Dermis blood vessel endothelial cell (primary cell): ENCODE results near the gene GLIPR1. TPM values are rescaled to one million over a fixed set of nuclear protein-coding genes. Genes with fewer than 3 reads are reported as not detected.
A peak's percentile ranks its signal among the peaks of the same experiment; 100 is the strongest.
"Not testable (repeated sequence)": the region's sequence is repeated elsewhere in the genome, so short reads cannot be mapped to it uniquely, and the experiment has no call there.

ENCODE experiments used
- DNase-seq: peaks from one replicate; pipeline ENCODE4 v3.0.0; 2010
- total RNA-seq: library from RNA; depleted of rRNA; stranded (reverse); fragments of >200 nt; gene quantifications from 2 replicates; pipeline ENCODE4 v1.2.3, GENCODE V29; 2014

GLIPR1 gene
- total RNA-seq, 1 donor from 2014 or later: 2.0 TPM

GRCh38 chr12:75476071-75476470 is 4.5 kb upstream of the GLIPR1 start:
- no peak for DNase-seq

GRCh38 chr12:75477137-75477536 is 3.4 kb upstream of the GLIPR1 start:
- DNase-seq: no peak

- no peak for DNase-seq
Observed at GRCh38 chr12:75478116-75478794, 2.3 kb upstream of the GLIPR1 start.

- peak; percentile 39 for DNase-seq
Observed at GRCh38 chr12:75479963-75480461, 543 bp upstream of the GLIPR1 start.

- DNase-seq: no peak
Observed at GRCh38 chr12:75481013-75481705, 604 bp downstream of the GLIPR1 start.

GRCh38 chr12:75481774-75482173 is 1.2 kb downstream of the GLIPR1 start:
- DNase-seq: no peak

- DNase-seq: peak; percentile 26
Observed at GRCh38 chr12:75482646-75483045, 2.1 kb downstream of the GLIPR1 start.

GRCh38 chr12:75483431-75483830 is 2.9 kb downstream of the GLIPR1 start:
- DNase-seq: no peak

GRCh38 chr12:75484450-75484849 is 3.9 kb downstream of the GLIPR1 start:
- DNase-seq: not testable (repeated sequence)

- DNase-seq: no peak
Observed at GRCh38 chr12:75487308-75487707, 6.8 kb downstream of the GLIPR1 start.

GRCh38 chr12:75488553-75488952 is 8.0 kb downstream of the GLIPR1 start:
- peak; percentile 30 for DNase-seq

- no peak for DNase-seq
Observed at GRCh38 chr12:75489187-75489586, 8.6 kb downstream of the GLIPR1 start.

- DNase-seq: peak; percentile 64
Observed at GRCh38 chr12:75489613-75490210, 9.2 kb downstream of the GLIPR1 start.

GRCh38 chr12:75491169-75491568 is 10.6 kb downstream of the GLIPR1 start:
- no peak for DNase-seq

- DNase-seq: no peak
Observed at GRCh38 chr12:75503459-75503858, 22.9 kb downstream of the GLIPR1 start.

- no peak for DNase-seq
Observed at GRCh38 chr12:75503866-75504265, 23.3 kb downstream of the GLIPR1 start.

GRCh38 chr12:75505706-75506312 is 25.3 kb downstream of the GLIPR1 start:
- peak; percentile 68 for DNase-seq

- no peak for DNase-seq
Observed at GRCh38 chr12:75507086-75507485, 26.5 kb downstream of the GLIPR1 start.

GRCh38 chr12:75508159-75508558 is 27.6 kb downstream of the GLIPR1 start:
- no peak for DNase-seq

- DNase-seq: no peak
Observed at GRCh38 chr12:75509621-75510020, 29.1 kb downstream of the GLIPR1 start.

GRCh38 chr12:75511116-75512048 is 30.8 kb downstream of the GLIPR1 start, which contains the start of gene KRR1:
TSS of gene KRR1 (minus strand) at chr12:75511609. CDS start at chr12:75511597, 12 bp downstream.
- DNase-seq: peak; percentile 99

GRCh38 chr12:75521224-75521623 is 40.7 kb downstream of the GLIPR1 start:
- DNase-seq: not testable (repeated sequence)
